Amniotic epithelial cell (primary cell): Measurements from ENCODE around the gene NAT10.

Source experiments
- DNase-seq: peaks from one replicate; pipeline ENCODE4 v3.0.0-alpha.2; 2010; ENCODE audit warnings: low read depth

The NAT10 gene

GRCh38 chr11:34105957-34106504, 602 bp downstream of the NAT10 start:
- DNase-seq: peak; percentile 24

DNA sequence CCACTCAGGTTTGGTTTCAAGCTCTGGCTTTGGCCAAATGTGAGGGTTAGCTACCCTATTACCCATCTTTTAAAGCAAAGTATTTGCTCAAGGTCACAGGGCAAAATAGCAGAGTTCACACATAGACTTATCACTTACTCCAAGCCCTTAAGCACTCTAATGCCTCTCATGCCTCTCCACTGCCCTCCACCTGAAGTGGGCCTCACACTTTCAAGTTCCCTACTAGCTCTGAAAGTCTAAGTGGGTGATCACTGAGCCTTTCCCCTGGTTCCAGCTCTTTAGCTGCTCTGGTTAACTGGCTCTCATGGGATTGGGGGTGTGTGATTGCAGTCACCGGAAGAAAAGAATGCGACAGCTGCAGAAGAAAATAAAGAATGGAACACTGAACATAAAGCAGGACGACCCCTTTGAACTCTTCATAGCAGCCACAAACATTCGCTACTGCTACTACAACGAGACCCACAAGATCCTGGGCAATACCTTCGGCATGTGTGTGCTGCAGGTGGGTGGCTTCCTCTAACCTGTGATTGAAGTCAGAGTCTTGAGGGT, 6.4 kb downstream of the NAT10 start:
- no peak for DNase-seq

GRCh38 chr11:34114014-34114413, 8.6 kb downstream of the NAT10 start:
- no peak for DNase-seq

- no peak for DNase-seq
Measured at GRCh38 chr11:34114471-34114870, 9.0 kb downstream of the NAT10 start.

- DNase-seq: no peak
Measured at GRCh38 chr11:34120651-34121050, 15.2 kb downstream of the NAT10 start.

DNA sequence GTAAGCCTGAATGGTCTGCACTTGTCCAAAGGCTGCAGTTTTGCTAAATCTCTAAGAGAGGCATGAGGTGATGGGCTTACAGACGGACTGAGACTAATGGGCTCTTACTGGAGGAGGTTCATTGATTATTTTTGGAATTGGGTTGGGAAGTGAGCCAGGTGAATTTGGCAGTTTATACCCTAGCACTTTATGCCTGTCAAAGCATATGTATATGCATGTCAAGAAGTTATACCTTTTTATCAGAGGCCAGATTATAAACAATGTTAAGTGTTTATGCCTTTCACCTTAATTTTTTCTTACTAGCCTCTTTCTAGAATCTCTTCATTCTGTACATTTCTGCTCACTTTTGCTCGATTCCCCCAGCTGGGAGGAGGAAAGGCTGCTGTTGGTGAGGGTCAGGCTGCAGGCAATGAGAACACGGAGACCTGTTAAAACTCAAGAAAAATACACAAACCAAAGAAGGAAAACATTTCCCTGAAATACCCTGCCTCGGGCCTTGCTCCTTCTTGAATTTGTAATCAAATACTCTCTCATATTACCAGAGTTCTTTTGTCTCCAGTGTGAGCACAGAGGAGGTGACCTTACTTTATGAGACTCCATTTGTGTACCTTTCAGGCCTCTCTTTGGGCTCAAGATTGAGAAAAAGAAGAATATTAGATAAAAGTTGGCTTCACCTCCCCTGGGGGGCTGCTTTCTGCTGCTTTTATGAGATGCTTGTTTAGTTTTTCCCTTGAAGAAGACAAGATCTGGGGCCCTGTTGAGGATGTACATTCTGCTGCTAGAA, 19.6 kb downstream of the NAT10 start:
- no peak for DNase-seq

DNA sequence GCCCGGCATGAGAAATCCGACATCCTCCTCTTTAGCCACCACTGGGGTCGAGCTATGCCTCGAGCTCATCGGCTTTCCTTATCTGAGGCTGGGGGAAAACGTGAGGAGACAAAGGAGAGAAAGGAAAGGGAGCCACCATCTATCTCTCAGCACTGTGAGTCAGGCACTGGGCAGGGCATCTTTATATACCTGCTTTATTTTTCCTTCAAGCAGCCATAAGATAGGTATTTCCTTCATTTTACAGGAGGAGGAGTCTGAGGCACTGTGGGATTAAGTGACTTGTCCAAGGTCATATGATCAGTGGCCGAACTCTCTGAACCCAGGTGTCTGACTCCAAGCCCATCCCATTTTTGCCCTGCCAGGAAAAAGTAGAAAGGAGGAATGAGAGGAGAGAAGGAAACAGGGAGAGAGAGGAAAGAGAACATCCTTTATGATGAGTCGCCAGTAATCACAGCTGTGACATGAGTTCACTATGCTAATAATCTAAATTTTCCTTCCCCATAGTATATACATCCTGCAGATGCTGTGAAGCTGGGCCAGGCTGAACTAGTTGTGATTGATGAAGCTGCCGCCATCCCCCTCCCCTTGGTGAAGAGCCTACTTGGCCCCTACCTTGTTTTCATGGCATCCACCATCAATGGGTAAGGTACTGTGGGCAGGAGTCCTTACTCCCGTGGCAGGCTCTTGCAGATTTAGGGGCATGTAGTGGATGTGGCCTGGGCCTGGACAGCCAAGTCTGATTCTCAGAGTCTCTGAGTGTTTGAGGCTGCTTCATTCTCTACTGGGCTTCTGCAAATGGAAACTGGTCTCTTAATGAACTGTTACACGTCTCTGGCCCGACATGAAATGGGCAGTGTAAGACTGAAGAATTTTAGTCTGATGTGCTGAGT, 21.8 kb downstream of the NAT10 start:
- no peak for DNase-seq

DNA sequence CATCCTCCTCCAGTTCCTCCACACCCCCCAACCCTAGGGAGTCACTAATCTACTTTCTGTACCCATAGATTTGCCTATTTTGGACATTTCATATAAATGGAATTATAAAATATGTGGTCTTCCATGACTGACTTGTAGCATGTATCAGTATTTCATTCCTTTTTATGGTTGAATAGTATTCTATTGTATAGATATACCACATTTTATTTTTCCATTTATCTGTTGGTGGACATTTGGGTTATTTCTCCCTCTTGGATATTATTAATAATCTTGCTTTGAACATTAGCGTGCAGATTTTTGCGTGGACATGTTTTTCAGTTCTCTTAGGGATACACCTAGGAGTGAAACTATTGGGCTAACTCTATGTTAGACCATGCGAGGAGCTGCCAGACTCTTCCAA, 23.4 kb downstream of the NAT10 start:
- no peak for DNase-seq

DNA sequence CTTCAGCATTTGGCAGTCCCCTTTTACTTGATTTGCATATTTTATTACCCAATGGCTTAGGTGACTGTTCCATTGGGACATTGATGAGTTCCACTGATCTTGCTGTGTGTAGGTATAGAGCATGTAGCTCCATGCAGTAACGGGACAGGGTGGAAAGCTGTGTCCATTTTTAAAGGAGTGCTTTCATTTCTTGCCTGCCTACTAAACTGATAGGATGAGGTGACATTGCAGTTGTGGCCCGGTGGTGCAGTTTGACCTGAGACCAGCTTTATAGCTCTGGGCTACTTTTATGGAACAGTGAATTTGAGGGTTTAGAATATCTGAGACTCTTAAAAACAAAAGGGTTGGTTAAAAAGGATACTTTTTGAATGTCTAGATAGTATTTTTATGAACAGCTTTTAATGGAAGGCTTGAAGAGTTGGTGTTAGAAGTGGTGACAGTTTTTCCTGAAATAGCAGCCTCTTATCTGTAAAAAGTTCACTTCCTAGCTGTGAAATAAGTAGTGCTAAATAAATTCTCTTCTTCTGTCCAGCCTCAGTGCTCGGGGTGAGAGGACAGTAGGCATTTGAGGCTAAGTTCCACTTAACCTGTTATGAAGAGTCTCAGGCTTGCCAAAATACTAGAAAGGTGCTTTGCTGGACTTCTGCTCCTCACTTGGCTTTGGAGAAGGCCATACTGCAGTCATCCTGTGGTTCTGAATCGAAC, 27.0 kb downstream of the NAT10 start:
- DNase-seq: no peak

DNA sequence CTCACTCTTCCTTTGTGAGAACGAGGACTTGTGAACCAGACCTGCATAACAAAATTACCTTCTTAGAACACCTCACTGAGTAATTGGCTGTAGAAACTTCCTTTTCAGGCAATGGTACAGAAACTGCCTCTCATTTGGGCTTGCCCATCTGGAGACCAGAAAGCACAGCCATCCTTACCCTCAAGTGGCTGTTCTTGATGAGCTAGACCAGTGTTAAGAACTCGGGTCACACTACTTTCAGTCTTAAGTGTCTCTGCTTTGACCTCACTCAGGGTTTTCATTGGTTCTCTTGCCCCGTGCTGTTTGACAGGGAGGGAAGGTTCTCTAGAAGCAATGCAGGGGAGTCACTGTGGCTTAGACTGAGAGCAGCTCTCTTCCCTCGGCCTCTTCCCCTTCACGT, 29.3 kb downstream of the NAT10 start:
- DNase-seq: no peak

- DNase-seq: no peak
Measured at GRCh38 chr11:34135439-34135838, 30.0 kb downstream of the NAT10 start.

DNA sequence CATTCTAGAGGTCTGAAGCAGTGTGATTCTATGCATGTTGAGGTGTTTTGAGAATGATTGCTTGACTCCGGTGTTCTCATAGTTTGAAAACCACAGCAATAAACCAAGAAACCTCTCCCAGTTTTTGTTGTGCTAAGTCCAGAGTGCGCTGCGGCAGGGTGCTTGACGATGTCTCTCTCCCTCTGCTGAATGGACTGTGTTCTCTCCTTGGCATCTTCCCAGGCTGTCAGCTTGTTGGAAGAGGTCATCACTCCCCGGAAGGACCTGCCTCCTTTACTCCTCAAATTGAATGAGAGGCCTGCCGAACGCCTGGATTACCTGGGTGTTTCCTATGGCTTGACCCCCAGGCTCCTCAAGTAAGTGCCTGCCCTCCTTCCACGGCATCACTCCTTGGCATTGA, 31.0 kb downstream of the NAT10 start:
- no peak for DNase-seq

DNA sequence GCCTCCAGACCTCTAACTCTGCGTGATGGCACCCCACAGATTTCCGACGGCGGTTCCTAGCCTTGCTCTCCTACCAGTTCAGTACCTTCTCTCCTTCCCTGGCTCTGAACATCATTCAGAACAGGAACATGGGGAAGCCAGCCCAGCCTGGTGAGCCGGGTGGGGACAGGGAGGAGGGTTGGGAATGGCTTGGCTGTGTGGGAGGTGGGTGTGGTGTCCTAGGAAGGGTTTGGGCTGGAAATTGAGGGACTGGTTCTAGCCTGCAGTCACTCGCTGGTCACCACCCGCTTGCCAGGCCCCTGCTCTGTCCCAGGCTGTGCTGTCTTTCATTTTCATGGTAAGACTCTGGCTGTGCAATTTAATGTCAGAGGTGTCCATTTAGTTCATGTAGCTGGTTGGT, 33.9 kb downstream of the NAT10 start:
- DNase-seq: no peak

GRCh38 chr11:34140149-34140548, 34.7 kb downstream of the NAT10 start:
- no peak for DNase-seq

DNA sequence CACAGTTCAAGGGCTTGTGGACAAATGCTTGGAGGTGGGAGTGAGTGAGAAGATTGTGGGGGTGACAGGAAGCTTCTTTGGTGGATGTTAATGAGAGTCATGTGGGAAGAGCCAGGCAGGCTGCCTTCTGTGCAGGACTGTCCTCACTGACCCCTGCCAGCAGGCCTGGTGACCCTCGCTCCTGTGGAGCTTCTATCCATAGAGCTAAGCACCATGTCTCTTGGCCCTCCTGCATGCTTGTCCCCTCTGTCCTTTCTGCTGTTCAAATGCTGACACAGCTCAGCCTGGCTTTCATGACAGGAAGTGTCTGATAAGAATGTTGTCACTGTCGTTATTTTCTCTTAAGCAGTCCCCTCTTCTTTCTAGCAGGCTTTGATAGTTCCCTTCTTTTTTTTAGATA, 37.6 kb downstream of the NAT10 start:
- no peak for DNase-seq

DNA sequence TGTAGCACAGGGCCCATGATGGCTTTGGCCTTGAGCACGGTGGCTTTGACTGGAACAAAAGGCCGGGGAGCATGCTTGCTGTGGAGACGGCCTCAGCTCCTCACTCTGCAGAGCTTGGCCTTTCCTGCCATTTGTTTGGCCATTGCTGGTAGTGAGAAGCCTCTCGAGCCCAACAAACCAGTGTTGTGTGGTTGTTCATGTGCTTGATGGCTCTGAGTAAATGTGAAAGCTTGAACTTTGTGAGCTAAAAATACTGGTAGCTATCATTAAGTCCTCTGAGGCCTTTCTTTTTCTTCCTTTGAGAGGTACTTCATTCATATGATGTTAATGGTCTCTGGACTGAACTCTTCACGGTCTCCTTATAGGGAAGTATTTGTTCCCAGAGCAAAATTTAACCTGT, 39.6 kb downstream of the NAT10 start:
- DNase-seq: no peak

- DNase-seq: no peak
Measured at GRCh38 chr11:34145847-34146381, 40.5 kb downstream of the NAT10 start.

DNA sequence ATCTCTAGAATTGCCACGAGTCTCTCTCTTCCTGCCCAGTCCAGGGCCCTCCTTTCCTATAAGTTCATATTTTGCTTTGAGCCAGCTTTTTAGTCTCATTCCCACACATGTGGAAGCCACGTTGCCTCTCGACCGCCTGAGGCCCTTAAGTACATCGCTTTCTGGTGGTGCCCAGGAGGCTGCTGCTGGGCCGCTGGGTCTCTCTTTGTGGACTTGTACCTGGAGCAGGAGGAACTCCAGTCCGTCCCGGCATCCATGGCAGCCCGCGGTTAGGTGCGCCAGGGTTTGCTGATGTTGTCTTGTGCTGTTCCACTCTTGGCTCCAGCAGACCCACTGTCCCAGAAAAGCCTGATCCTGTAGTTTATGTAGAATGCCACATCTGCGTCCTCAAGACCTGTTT, 41.0 kb downstream of the NAT10 start:
- no peak for DNase-seq

DNA sequence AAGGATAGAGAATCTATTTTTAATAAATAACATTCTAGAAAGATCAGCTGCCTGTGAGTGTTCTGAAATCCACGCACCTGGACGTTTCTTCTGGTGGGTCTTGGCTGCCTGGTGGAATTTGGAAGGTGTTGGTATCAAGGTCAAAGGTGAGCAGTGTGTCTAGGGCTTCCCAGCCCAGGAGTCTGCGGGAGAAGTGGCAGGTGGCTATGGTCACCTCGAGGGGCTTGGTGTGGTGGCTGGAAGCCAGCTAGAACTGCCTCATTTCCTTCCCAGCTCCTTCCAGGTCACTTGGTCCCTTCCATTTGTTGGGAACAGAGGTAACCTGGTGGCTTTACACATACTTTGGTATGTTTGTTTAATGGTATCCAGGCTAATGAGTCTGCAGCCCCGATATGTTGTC, 41.4 kb downstream of the NAT10 start:
- DNase-seq: no peak

GRCh38 chr11:34147581-34147980, 42.2 kb downstream of the NAT10 start:
- DNase-seq: no peak

GRCh38 chr11:34148504-34149165, 43.2 kb downstream of the NAT10 start:
- no peak for DNase-seq
